IMR-90 (cell line): ENCODE results near the gene TRIM24. TPM values are rescaled to one million over a fixed set of nuclear protein-coding genes. Genes with fewer than 3 reads are reported as not detected.

Experiments
- ATAC-seq: fragments of 200-7000 bp; cut with Tn5 transposase; 2 replicates; pipeline ENCODE4 v1.9.1; 2020; ENCODE audit warnings: low read depth, mild to moderate bottlenecking, moderate library complexity
- BruUV-seq: library from RNA; stranded (reverse); fragments of 400-500 nt; replicated peaks from 2 replicates; lab custom pipeline; 2021; lab: Mats Ljungman, UMichigan
- CTCF ChIA-PET: fragments of 300-600 bp; formaldehyde crosslinking; extraction: SDS; loops from one replicate; lab custom pipeline; 2021; ENCODE audit warnings: antibody characterized with exemption; lab: Yijun Ruan, JAX
- POLR2A ChIA-PET: fragments of 300-600 bp; sonication (Branson Sonifier 250); formaldehyde crosslinking; loops from one replicate; lab custom pipeline; 2022; ENCODE audit warnings: antibody characterized with exemption; ENCODE audit not compliant: unreplicated experiment; lab: Charles Lee
- DNase-seq: peaks from one replicate; pipeline ENCODE4 v3.0.0; 2013
- H2AFZ ChIP-seq: replicated peaks from 2 replicates; pipeline ENCODE3; 2013; ENCODE audit warnings: low read length, mild to moderate bottlenecking; ENCODE audit not compliant: poor library complexity
- H2AK5ac ChIP-seq: 2 replicates; pipeline ENCODE4 v1.6.1; 2013; ENCODE audit warnings: low read depth, low read length, inconsistent platforms
- H2AK9ac ChIP-seq: replicated peaks from 2 replicates; pipeline ENCODE3; 2013; ENCODE audit warnings: mild to moderate bottlenecking, low read depth, low read length, moderate library complexity; ENCODE audit not compliant: poor library complexity
- H2BK120ac ChIP-seq: 2 replicates; pipeline ENCODE4 v1.6.1; 2013; ENCODE audit warnings: low read depth, low read length, inconsistent platforms
- H2BK15ac ChIP-seq: 3 replicates; pipeline ENCODE4 v1.6.1; 2013; ENCODE audit warnings: low read depth, low read length, inconsistent platforms
- H2BK20ac ChIP-seq: 2 replicates; pipeline ENCODE4 v1.6.1; 2013; ENCODE audit warnings: low read depth, mild to moderate bottlenecking, inconsistent platforms, low read length, moderate library complexity
- H2BK5ac ChIP-seq: 2 replicates; pipeline ENCODE4 v1.6.1; 2013; ENCODE audit warnings: mild to moderate bottlenecking, low read depth, low read length, inconsistent platforms; ENCODE audit not compliant: poor library complexity, severe bottlenecking
- H3K14ac ChIP-seq: replicated peaks from 2 replicates; pipeline ENCODE4 v1.6.1; 2013; ENCODE audit warnings: low read depth, low read length, inconsistent platforms
- H3K18ac ChIP-seq: 2 replicates; pipeline ENCODE4 v1.6.1; 2013; ENCODE audit warnings: low read depth, low read length, control low read depth
- H3K23ac ChIP-seq: 2 replicates; pipeline ENCODE4 v1.6.1; 2013; ENCODE audit warnings: low read depth, low read length, inconsistent platforms
- H3K27ac ChIP-seq: 2 replicates; pipeline ENCODE4 v1.5.1; 2013; ENCODE audit warnings: mild to moderate bottlenecking, control low read depth, low read length; ENCODE audit not compliant: insufficient read depth
- H3K27me3 ChIP-seq: 2 replicates; pipeline ENCODE4 v1.6.1; 2013; ENCODE audit warnings: low read length; ENCODE audit not compliant: control insufficient read depth, insufficient read depth
- H3K36me3 ChIP-seq: 2 replicates; pipeline ENCODE4 v1.6.1; 2013; ENCODE audit warnings: low read length, mixed read lengths; ENCODE audit not compliant: control insufficient read depth, insufficient read depth
- H3K4ac ChIP-seq: 2 replicates; pipeline ENCODE4 v1.6.1; 2013; ENCODE audit warnings: low read depth, low read length, inconsistent platforms
- H3K4me1 ChIP-seq: 2 replicates; pipeline ENCODE4 v1.6.1; 2013; ENCODE audit warnings: low read length, mixed read lengths; ENCODE audit not compliant: control insufficient read depth, insufficient read depth
- H3K4me2 ChIP-seq: 2 replicates; pipeline ENCODE4 v1.6.1; 2013; ENCODE audit warnings: low read depth, mild to moderate bottlenecking, control low read depth, low read length, moderate library complexity
- H3K4me3 ChIP-seq: 2 replicates; pipeline ENCODE4 v1.5.1; 2013; ENCODE audit warnings: low read depth, mild to moderate bottlenecking, control low read depth, low read length, moderate library complexity; ENCODE audit not compliant: insufficient read depth
- H3K56ac ChIP-seq: 2 replicates; pipeline ENCODE4 v1.6.1; 2013; ENCODE audit warnings: low read length, inconsistent platforms; ENCODE audit not compliant: insufficient read depth; ENCODE audit errors: extremely low read depth
- H3K79me1 ChIP-seq, 2 experiments: 2 replicates each; pipeline ENCODE4 v1.6.1; 2013; ENCODE audit warnings: low read length in 2 of 2, inconsistent platforms in 1 of 2, low read depth in 1 of 2
- H3K9ac ChIP-seq: 2 replicates; pipeline ENCODE4 v1.6.1; 2013; ENCODE audit warnings: low read depth, low read length, control low read depth
- H3K9me1 ChIP-seq: 2 replicates; pipeline ENCODE4 v1.6.1; 2013; ENCODE audit warnings: low read length, inconsistent platforms; ENCODE audit not compliant: insufficient read depth
- H3K9me3 ChIP-seq: 2 replicates; pipeline ENCODE4 v1.6.1; 2013; ENCODE audit warnings: low read length; ENCODE audit not compliant: control insufficient read depth, insufficient read depth
- H4K20me1 ChIP-seq: 2 replicates; pipeline ENCODE4 v1.6.1; 2013; ENCODE audit warnings: low read length, inconsistent platforms; ENCODE audit not compliant: insufficient read depth
- H4K5ac ChIP-seq: 2 replicates; pipeline ENCODE4 v1.6.1; 2013; ENCODE audit warnings: mild to moderate bottlenecking, low read depth, low read length, control low read depth
- H4K8ac ChIP-seq, 2 experiments: 2 replicates each; pipeline ENCODE4 v1.6.1; 2013; ENCODE audit warnings: low read depth in 2 of 2, low read length in 2 of 2, control low read depth in 1 of 2, inconsistent platforms in 1 of 2
- H4K91ac ChIP-seq: 2 replicates; pipeline ENCODE4 v1.6.1; 2013; ENCODE audit warnings: low read depth, low read length, inconsistent platforms; ENCODE audit not compliant: insufficient read depth
- CEBPB ChIP-seq: IDR thresholded peaks from 2 replicates; pipeline ENCODE4 v1.6.1; 2012; ENCODE audit warnings: low read depth, low read length, improper control_type of control experiment
- CHD1 ChIP-seq: IDR thresholded peaks from 2 replicates; pipeline ENCODE4 v1.6.1; 2012; ENCODE audit warnings: low read depth, low read length, improper control_type of control experiment
- CTCF ChIP-seq: conservative IDR thresholded peaks from 2 replicates; pipeline ENCODE4 v1.5.1; 2012; ENCODE audit warnings: mild to moderate bottlenecking, low read depth, low read length, improper control_type of control experiment
- WGBS, 2 experiments: methylation state at CpG; one replicate each; pipeline versions ENCODE4 v1.1.5 to v1.1.7; 2013; ENCODE audit warnings: missing lambda C conversion rate in 2 of 2; ENCODE audit not compliant: insufficient read length in 1 of 2; ENCODE audit errors: extremely low coverage in 2 of 2; 5-methylcytosine and 5-hydroxymethylcytosine counted together
- dilution Hi-C: fragments of 300-500 bp; cut with HindIII; formaldehyde crosslinking; loops from one replicate; pipeline ENCODE4 v1.14.3; 2018; ENCODE audit warnings: low sequenced_read_pairs; ENCODE audit not compliant: unreplicated experiment
- in situ Hi-C: fragments of 300-500 bp; cut with MboI; formaldehyde crosslinking; loops from 3 replicates; pipeline ENCODE4 v1.14.3; 2019; ENCODE audit warnings: low sequenced_read_pairs, inconsistent platforms, mixed read lengths
- intact Hi-C: fragments of 100-400 bp; cut with micrococcal nuclease; formaldehyde crosslinking; loops from 2 replicates; pipeline ENCODE4 v1.10.0; 2022
- polyA plus RNA-seq, 3 experiments: library from polyadenylated mRNA; depleted of rRNA; stranded (reverse); fragments of >200 nt; gene quantifications; 2 replicates each; pipeline ENCODE4 v1.2.3, GENCODE V29; 2012; ENCODE audit warnings: low replicate concordance in 1 of 3
- total RNA-seq: library from RNA; depleted of rRNA; stranded (reverse); fragments of >200 nt; gene quantifications from 2 replicates; pipeline ENCODE4 v1.2.3, GENCODE V29; 2012

Gene TRIM24
- total and polyA plus RNA-seq, 2 of the 4 experiments (the other 2 are of a cell fraction), result 4.1 to 5.7 TPM

GRCh38 chr7:138500892-138501291 lies 40.8 kb downstream of the TRIM24 start:
- intact Hi-C loops (no loop called here), dilution Hi-C loops (no loop called here), in situ Hi-C loops (no loop called here)
- H2BK20ac ChIP-seq, result no peak overlapping the region
- ChIA-PET CTCF (no interaction called here), POLR2A (no interaction called here)
- H3K4ac ChIP-seq, result no peak overlapping the region
- H3K9ac ChIP-seq, result no peak overlapping the region
- H3K23ac ChIP-seq, result no peak overlapping the region
- H3K27me3 ChIP-seq, result no peaks in the 10 kb centered on the region
- H2BK5ac ChIP-seq, result no peak overlapping the region
- no peak overlapping the region for H4K91ac ChIP-seq
- no peak overlapping the region for H2BK120ac ChIP-seq
- H2BK15ac ChIP-seq, result no peak overlapping the region
- no peak overlapping the region for H2AFZ ChIP-seq
- no peaks in the 10 kb centered on the region for H3K4me1 ChIP-seq
- TF ChIP-seq CEBPB (no peak), CHD1 (no peak), CTCF (no peak)
- H3K4me2 ChIP-seq, result no peak overlapping the region
- no peak overlapping the region for H4K5ac ChIP-seq
- no TSS peak for BruUV-seq
- ATAC-seq, result no peak
- no peak for DNase-seq
- peaks cover 11 to 21% of the 10 kb centered on the region in 2 experiments for H3K79me1 ChIP-seq
- H3K4me3 ChIP-seq, result no peak overlapping the region
- no peak overlapping the region for H3K18ac ChIP-seq
- no peak overlapping the region for H4K8ac ChIP-seq
- no peaks in the 10 kb centered on the region for H3K9me3 ChIP-seq
- H3K56ac ChIP-seq, result no peak overlapping the region
- H2AK5ac ChIP-seq, result no peak overlapping the region
- H3K14ac ChIP-seq, result no peak overlapping the region
- no peaks in the 10 kb centered on the region; the same call in 1 of the 2 replicates for H3K9me1 ChIP-seq
- no peak overlapping the region for H2AK9ac ChIP-seq
- H3K36me3 ChIP-seq, result no peaks in the 10 kb centered on the region
- H4K20me1 ChIP-seq, result no peaks in the 10 kb centered on the region
- no peak overlapping the region for H3K27ac ChIP-seq
- WGBS, 2 experiments, result no CpG with 5 or more reads among the region's 1 CpG
